ENCODE data around the gene MED26. TPM values are rescaled to one million over a fixed set of nuclear protein-coding genes. Genes with fewer than 3 reads are reported as not detected.

MED26 gene
- total and polyA plus RNA-seq, 10 of the 15 experiments (the other 5 are each of a cell fraction or from before 2014, with no cell fraction given): 1.1 to 21.4 (median 9.7) TPM

DNA sequence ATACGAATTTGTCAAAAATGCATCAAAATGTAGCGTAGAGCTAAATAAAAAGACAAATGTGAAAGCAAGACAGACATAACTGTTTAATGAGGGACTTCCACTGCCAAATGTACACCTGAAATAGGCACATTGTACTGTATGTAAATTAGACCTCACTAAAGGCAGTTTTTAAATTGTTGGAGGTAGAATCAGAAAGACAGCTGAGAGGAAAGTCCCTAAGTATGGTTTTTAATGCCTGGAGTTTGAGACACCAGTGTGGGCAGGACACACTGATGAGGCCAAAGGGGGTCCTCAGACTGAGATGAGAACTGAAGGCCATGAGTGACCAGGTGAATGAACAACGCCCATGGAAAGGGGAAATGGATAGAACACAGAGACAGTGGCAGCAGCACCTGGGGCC, 22.9 kb downstream of the MED26 start (continued):
- TF ChIP-seq, protein P1, sequence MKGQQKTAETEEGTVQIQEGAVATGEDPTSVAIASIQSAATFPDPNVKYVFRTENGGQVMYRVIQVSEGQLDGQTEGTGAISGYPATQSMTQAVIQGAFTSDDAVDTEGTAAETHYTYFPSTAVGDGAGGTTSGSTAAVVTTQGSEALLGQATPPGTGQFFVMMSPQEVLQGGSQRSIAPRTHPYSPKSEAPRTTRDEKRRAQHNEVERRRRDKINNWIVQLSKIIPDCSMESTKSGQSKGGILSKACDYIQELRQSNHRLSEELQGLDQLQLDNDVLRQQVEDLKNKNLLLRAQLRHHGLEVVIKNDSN (IDR thresholded peaks at IDR 0.05; ENCODE audit: borderline replicate concordance, extremely low read length, insufficient read depth, low read depth, low read length): no peak
- TF ChIP-seq ZZZ3 (IDR thresholded peaks at IDR 0.05; ENCODE audit: control insufficient read depth, insufficient read length, low read depth) (no peak), MAX (IDR thresholded peaks at IDR 0.05; ENCODE audit: low read depth, low read length) (no peak)

DNA sequence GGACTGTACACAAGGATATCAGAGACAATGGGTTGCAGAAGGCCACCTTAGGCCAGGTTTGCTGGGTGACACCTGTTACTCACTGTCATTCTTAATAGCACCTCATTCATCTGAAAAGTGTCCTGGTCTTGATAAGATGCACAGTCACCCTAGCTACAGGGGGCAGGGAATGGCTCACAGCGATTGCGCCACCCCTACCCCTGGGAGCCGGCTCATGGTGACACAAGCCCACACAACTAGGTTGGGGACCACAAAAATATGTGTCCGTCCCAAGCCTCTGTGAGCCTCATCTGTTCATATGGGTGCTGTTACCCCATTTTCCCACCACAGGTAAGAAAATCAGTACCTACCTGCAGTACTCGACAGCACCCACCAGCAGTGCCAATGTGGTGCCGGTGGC, 23.4 kb downstream of the MED26 start:
- H3K4me1 ChIP-seq (ENCODE audit: control insufficient read depth, insufficient read depth, low read length): peaks cover 32% of the 10 kb centered on the region
- intact Hi-C loops (cut with micrococcal nuclease; ENCODE audit: unreplicated experiment): no loop called here
- H4K20me1 ChIP-seq (ENCODE audit: control insufficient read depth, insufficient read depth): peaks cover 19% of the 10 kb centered on the region; the same call in 1 of the 2 replicates

More for the DNA sequence above, 23.4 kb downstream of the MED26 start:
- peaks cover 0 to 21% of the 10 kb centered on the region in 2 experiments; a peak in 3 of 4 replicates for H3K36me3 ChIP-seq (ENCODE audit: control insufficient read depth in 2 of 2, insufficient read depth in 2 of 2, low read length in 1 of 2)
- BruUV-seq (replicated peaks): no TSS peak
- H3K4me3 ChIP-seq: no peak overlapping the region
- WGBS (ENCODE audit: insufficient coverage, insufficient replicate concordance, low lambda C conversion rate, missing lambda C conversion rate): 75% methylated on average over 6 of the region's 6 CpGs
- ATAC-seq: no peak
- POLR2A ChIA-PET: interaction anchor here (2.7 kb wide), 1 partner anchor 20 kb away, joined by 8 read pairs; no protein-coding TSS in a partner anchor
- no peak for FAIRE-seq
- no peak overlapping the region for H2AFZ ChIP-seq (ENCODE audit: control insufficient read depth, low read depth, low read length)
- H3K27ac ChIP-seq (ENCODE audit: control insufficient read depth, insufficient read depth): no peak overlapping the region
- CTCF ChIA-PET: interaction anchor here (1.2 to 1.9 kb wide), 4 partner anchors 9 to 33 kb away, joined by 3 to 7 read pairs (median 4); no protein-coding TSS in a partner anchor
- SMC1A ChIA-PET (ENCODE audit: uncharacterized antibody, unreplicated experiment): interaction anchor here (0.9 to 3.3 kb wide), 2 partner anchors 11 to 17 kb away, joined by 3 to 10 read pairs; no protein-coding TSS in a partner anchor
- no peak overlapping the region for H3K4me2 ChIP-seq (ENCODE audit: control insufficient read depth, insufficient read depth)
- H3K79me2 ChIP-seq (ENCODE audit: control insufficient read depth, insufficient read depth, low read length): peaks cover 94% of the 10 kb centered on the region
- H3K9ac ChIP-seq (ENCODE audit: control insufficient read depth, insufficient read depth, low read length): no peak overlapping the region
- in situ Hi-C loops (cut with MboI): no loop called here
- no peaks in the 10 kb centered on the region for H3K9me3 ChIP-seq (replicated peaks; ENCODE audit: control insufficient read depth, insufficient read depth, low read length)
- DNase-seq (ENCODE audit: low read depth, low spot score): no peak
- H3K27me3 ChIP-seq (replicated peaks in 1 of 2; ENCODE audit: control insufficient read depth in 2 of 2, insufficient read depth in 2 of 2, low read length in 1 of 2): no peaks in the 10 kb centered on the region
- TF ChIP-seq GABPA (IDR thresholded peaks at IDR 0.05; ENCODE audit: low read depth): no peak
- RAD21 ChIA-PET (ENCODE audit: unreplicated experiment): interaction anchor here (1.4 to 2.5 kb wide), 2 partner anchors 17 to 20 kb away, joined by 3 to 8 read pairs; no protein-coding TSS in a partner anchor

All from GM12878 (cell line).